ENCODE results near the gene MORN1. TPM values are rescaled to one million over a fixed set of nuclear protein-coding genes. Genes with fewer than 3 reads are reported as not detected.

Gene MORN1
- total RNA-seq, 4 donors from 2014 or later, result 5.0 to 14.6 (median 9.2) TPM

DNA sequence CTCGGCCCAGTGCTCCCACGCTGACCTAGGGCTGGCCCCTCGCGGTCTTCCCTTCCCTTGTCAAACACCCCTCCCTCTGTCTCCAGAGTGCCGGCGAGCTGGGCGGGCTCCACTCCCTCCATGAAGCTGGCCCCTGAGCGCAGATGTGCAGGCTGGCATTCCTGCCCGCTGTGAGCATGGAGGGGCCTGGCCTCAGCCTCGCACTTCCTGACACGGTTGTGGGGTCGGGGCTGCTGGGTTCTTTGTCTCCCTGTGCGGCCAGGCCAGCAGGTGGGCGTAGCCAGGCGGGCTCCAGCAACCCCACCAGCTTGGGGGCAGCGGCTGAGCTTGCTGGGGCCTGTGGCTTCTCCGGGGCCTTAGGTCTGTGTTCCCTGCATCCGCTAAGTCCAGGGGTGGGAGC, 35.2 kb upstream of the MORN1 start:
- Histone ChIP-seq H3K4me3 (no peak overlapping the region), H3K27me3 (peaks cover 84% of the 10 kb centered on the region), H3K36me3 (no peaks in the 10 kb centered on the region), H3K27ac (no peak overlapping the region), H3K4me1 (no peaks in the 10 kb centered on the region), H3K9me3 (peaks cover 0 to 28% (median 0%) of the 10 kb centered on the region in 3 donors)
- WGBS, 2 donors (ENCODE audit: low coverage in 1 of 2), result 49% methylated on average over 7 of the region's 18 CpGs; no CpG with 5 or more reads in 1 of the 2 donors
- no peak for ATAC-seq
- TF ChIP-seq POLR2AphosphoS5 (IDR thresholded peaks at IDR 0.05), result no peak
- TF ChIP-seq, protein P1, sequence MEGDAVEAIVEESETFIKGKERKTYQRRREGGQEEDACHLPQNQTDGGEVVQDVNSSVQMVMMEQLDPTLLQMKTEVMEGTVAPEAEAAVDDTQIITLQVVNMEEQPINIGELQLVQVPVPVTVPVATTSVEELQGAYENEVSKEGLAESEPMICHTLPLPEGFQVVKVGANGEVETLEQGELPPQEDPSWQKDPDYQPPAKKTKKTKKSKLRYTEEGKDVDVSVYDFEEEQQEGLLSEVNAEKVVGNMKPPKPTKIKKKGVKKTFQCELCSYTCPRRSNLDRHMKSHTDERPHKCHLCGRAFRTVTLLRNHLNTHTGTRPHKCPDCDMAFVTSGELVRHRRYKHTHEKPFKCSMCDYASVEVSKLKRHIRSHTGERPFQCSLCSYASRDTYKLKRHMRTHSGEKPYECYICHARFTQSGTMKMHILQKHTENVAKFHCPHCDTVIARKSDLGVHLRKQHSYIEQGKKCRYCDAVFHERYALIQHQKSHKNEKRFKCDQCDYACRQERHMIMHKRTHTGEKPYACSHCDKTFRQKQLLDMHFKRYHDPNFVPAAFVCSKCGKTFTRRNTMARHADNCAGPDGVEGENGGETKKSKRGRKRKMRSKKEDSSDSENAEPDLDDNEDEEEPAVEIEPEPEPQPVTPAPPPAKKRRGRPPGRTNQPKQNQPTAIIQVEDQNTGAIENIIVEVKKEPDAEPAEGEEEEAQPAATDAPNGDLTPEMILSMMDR (IDR thresholded peaks at IDR 0.05), result no peak
- no peak for TF ChIP-seq EP300 (IDR thresholded peaks at IDR 0.05)
- TF ChIP-seq POLR2A (IDR thresholded peaks at IDR 0.05), result no peak

DNA sequence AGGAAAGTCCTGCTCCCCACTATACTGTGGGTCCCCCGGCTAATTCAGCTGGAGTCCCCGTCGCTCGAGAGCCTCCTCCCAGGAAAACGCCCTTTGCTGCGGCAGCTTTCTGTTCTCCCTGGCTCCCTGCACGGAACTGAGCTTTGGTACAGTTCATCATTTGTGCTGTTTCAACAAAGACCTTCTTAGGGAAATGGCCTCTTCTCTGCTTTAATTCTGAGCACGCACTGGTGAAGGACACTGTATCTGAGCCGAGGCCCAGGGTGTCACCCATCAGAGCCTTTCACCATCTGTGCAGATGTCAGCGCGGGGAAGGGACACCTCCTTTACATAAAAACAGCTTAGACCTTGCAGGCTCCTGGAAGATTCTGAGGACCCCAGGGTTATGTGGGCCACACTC, 34.5 kb upstream of the MORN1 start:
- no peak for TF ChIP-seq POLR2AphosphoS5 (IDR thresholded peaks at IDR 0.05)
- no peak for TF ChIP-seq POLR2A (IDR thresholded peaks at IDR 0.05)
- TF ChIP-seq EP300 (IDR thresholded peaks at IDR 0.05), result no peak
- TF ChIP-seq, protein P1 (IDR thresholded peaks at IDR 0.05), result no peak
- no peaks in the 10 kb centered on the region for H3K36me3 ChIP-seq
- no peak overlapping the region for H3K27ac ChIP-seq
- H3K4me3 ChIP-seq, result no peak overlapping the region
- H3K4me1 ChIP-seq, result no peaks in the 10 kb centered on the region
- 40 to 58% methylated on average over 2 to 6 of the region's 11 CpGs for WGBS, 2 donors (ENCODE audit: low coverage in 1 of 2)
- H3K9me3 ChIP-seq, result peaks cover 0 to 28% (median 0%) of the 10 kb centered on the region in 3 donors
- no peak for ATAC-seq
- H3K27me3 ChIP-seq, result peaks cover 84% of the 10 kb centered on the region

DNA sequence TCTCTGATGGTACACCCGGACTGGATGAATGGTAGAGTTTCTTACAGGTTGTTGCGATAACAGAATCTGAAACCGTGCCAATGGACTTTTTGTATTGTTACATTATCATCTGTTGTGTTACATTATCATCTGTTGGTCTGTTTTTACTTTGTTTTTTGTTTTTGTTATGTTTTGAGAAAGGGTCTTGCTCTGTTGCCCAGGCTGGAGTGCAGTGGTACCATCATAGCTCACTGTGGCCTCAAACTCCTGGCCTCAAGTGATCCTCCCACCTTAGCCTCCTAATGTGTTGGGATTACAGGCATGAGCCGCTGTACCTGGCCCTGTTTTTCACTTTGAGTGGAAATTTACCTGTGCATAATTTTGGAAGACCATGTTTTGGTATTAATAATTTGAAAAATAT, 31.2 kb upstream of the MORN1 start:
- H3K36me3 ChIP-seq, result no peaks in the 10 kb centered on the region
- no peak for ATAC-seq
- peaks cover 0 to 18% (median 0%) of the 10 kb centered on the region in 3 donors for H3K9me3 ChIP-seq
- peaks cover 84% of the 10 kb centered on the region for H3K27me3 ChIP-seq
- H3K4me1 ChIP-seq, result no peaks in the 10 kb centered on the region
- H3K27ac ChIP-seq, result no peak overlapping the region
- WGBS, 2 donors (ENCODE audit: low coverage in 1 of 2), result 49 to 94% methylated on average over 4 of the region's 4 CpGs
- TF ChIP-seq EP300 (IDR thresholded peaks at IDR 0.05) (no peak), POLR2A (IDR thresholded peaks at IDR 0.05) (no peak)
- TF ChIP-seq, protein P1 (IDR thresholded peaks at IDR 0.05), result no peak
- no peak overlapping the region for H3K4me3 ChIP-seq

DNA sequence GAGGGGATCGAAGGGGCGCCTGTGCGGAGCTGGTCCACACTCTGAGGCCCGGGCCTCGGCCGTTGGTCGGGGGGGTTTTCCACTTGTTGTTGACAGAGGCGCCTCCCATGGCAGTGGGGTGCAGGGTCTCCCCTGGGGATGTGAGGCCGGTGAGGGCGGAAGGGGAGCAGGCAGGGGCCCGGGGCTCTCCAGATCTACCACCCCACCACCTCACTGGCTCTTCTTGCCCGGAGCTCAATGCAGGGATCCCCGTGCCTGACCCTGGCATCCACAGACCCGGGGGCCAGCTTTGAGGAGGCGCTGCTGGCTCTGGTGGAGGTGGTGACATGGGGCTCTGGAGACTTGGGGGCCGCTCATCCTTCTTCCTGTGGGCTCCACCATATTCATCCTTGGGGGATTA, 28.1 kb upstream of the MORN1 start:
- WGBS, 2 donors (ENCODE audit: low coverage in 1 of 2), result no CpG with 5 or more reads among the region's 16 CpGs
- peaks cover 84% of the 10 kb centered on the region for H3K27me3 ChIP-seq
- H3K36me3 ChIP-seq, result no peaks in the 10 kb centered on the region
- peaks cover 0 to 18% (median 0%) of the 10 kb centered on the region in 3 donors for H3K9me3 ChIP-seq
- no peak overlapping the region for H3K27ac ChIP-seq
- H3K4me1 ChIP-seq, result peaks cover 0 to 4% (median 3%) of the 10 kb centered on the region in 3 donors
- ATAC-seq, result no peak
- TF ChIP-seq, protein P1 (IDR thresholded peaks at IDR 0.05), result no peak
- TF ChIP-seq EP300 (IDR thresholded peaks at IDR 0.05), result no peak
- TF ChIP-seq POLR2A (IDR thresholded peaks at IDR 0.05), result no peak
- TF ChIP-seq POLR2AphosphoS5 (IDR thresholded peaks at IDR 0.05), result no peak
- no peak overlapping the region for H3K4me3 ChIP-seq

DNA sequence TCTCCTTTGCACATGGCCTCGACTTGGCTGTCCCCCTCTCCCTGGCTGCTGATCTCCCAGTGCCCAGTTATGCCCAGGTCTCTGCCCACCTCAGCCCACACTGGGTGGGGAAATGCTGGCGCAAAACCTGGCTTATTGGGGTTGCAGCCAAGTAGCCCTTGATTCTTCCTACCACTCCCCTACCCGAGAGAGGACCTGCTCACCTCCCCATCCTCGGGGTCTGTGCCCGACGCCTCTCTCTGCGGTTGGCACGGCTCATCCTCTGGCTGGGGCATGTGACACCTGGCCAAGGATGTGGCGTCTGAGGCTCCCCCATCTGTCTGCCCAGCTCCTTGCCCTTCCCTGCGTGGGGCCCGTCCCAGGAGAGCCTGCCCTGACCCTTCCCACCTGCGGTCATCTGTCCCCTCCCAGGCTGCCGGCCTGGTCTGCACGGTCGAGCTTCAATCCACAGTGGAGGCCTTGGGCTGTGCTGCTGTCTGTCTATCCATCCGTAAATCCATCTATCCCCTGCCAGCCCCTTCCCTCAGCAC, 27.5 kb upstream of the MORN1 start:
- Histone ChIP-seq H3K27ac (no peak overlapping the region), H3K9me3 (peaks cover 0 to 18% (median 0%) of the 10 kb centered on the region in 3 donors), H3K27me3 (peaks cover 83% of the 10 kb centered on the region), H3K36me3 (no peaks in the 10 kb centered on the region), H3K4me3 (no peak overlapping the region), H3K4me1 (peaks cover 0 to 9% (median 8%) of the 10 kb centered on the region in 3 donors)
- 66 to 80% methylated on average over 1 to 9 of the region's 16 CpGs for WGBS, 2 donors (ENCODE audit: low coverage in 1 of 2)
- TF ChIP-seq POLR2A (IDR thresholded peaks at IDR 0.05) (no peak), EP300 (IDR thresholded peaks at IDR 0.05) (no peak), POLR2AphosphoS5 (IDR thresholded peaks at IDR 0.05) (no peak)
- TF ChIP-seq, protein P1 (IDR thresholded peaks at IDR 0.05), result no peak
- no peak for ATAC-seq

Measured in gastroesophageal sphincter (tissue), 4 donors.